HCT116 (cell line): ENCODE data around the gene ST3GAL5.

Experiments
- CTCF ChIP-seq, 3 experiments: fragments of 200-600 bp in 1 of 3; sonication (generic) in 1 of 3; IDR thresholded peaks in 2 of 3; conservative IDR thresholded peaks in 1 of 3; 2 replicates each; pipeline ENCODE4 v1.5.1; 2012 to 2017; ENCODE audit warnings: low read depth in 2 of 3, low read length in 2 of 3, antibody characterized with exemption in 1 of 3, borderline replicate concordance in 1 of 3, control low read depth in 1 of 3, mild to moderate bottlenecking in 1 of 3, mixed read lengths in 1 of 3, mixed run types in 1 of 3, moderate library complexity in 1 of 3; ENCODE audit not compliant: insufficient read depth in 1 of 3
- EZH2 ChIP-seq: fragments of 200-600 bp; sonication (generic); IDR thresholded peaks from 2 replicates; pipeline ENCODE4 v1.6.1; 2017; ENCODE audit warnings: antibody characterized with exemption, mixed run types
- MAX ChIP-seq: IDR thresholded peaks from 2 replicates; pipeline ENCODE4 v1.6.1; 2012
- POLR2AphosphoS5 ChIP-seq: IDR thresholded peaks from 2 replicates; pipeline ENCODE4 v1.6.1; 2011; ENCODE audit warnings: mild to moderate bottlenecking, low read depth, low read length, moderate library complexity
- REST ChIP-seq: IDR thresholded peaks from 2 replicates; pipeline ENCODE4 v1.6.1; 2012; ENCODE audit warnings: low read depth
- SP1 ChIP-seq: IDR thresholded peaks from 2 replicates; pipeline ENCODE4 v1.6.1; 2012; ENCODE audit warnings: low read depth
- YY1 ChIP-seq: IDR thresholded peaks from 2 replicates; pipeline ENCODE4 v1.6.1; 2011; ENCODE audit warnings: low read length, low read depth, moderate library complexity, mild to moderate bottlenecking; ENCODE audit not compliant: insufficient replicate concordance; ENCODE audit errors: extremely low read depth
- ZBTB33 ChIP-seq: IDR thresholded peaks from 2 replicates; pipeline ENCODE4 v1.6.1; 2011; ENCODE audit warnings: mild to moderate bottlenecking, low read length, moderate library complexity; ENCODE audit not compliant: insufficient replicate concordance; ENCODE audit errors: extremely low read depth

- TF ChIP-seq YY1 (no peak), REST (no peak), POLR2AphosphoS5 (no peak), EZH2 (no peak), CTCF (IDR thresholded peaks at IDR 0.05 in 2 of 3, conservative IDR thresholded peaks at IDR 0.05 in 1 of 3; ENCODE audit: borderline replicate concordance in 1 of 3, insufficient read depth in 1 of 3, low read depth in 2 of 3, low read length in 2 of 3) (no peak), ZBTB33 (no peak), MAX (no peak), SP1 (no peak)
These were observed 94.2 kb downstream of the ST3GAL5 start for GRCh38 chr2:85794491-85795121.
